Panc1 (cell line): ENCODE measurements around the gene RFTN1.

Experiments
- SIN3A ChIP-seq: IDR thresholded peaks from 2 replicates; pipeline ENCODE4 v1.6.1; 2012; ENCODE audit warnings: low read depth, mild to moderate bottlenecking, low read length, moderate library complexity, borderline replicate concordance; ENCODE audit not compliant: insufficient read depth
- TF ChIP-seq, protein P1 (sequence below): fragments of 450-650 bp; IDR thresholded peaks from 2 replicates; pipeline ENCODE4 v1.5.1; 2017; ENCODE audit warnings: mild to moderate bottlenecking
- TF ChIP-seq, protein P2 (sequence below), 2 experiments: IDR thresholded peaks; 2 replicates each; pipeline ENCODE4 v1.6.1; 2011 to 2012; ENCODE audit warnings: low read depth in 2 of 2, control low read depth in 1 of 2, low read length in 1 of 2, mild to moderate bottlenecking in 1 of 2, moderate library complexity in 1 of 2; ENCODE audit not compliant: insufficient read depth in 1 of 2

- TF ChIP-seq, protein P1, sequence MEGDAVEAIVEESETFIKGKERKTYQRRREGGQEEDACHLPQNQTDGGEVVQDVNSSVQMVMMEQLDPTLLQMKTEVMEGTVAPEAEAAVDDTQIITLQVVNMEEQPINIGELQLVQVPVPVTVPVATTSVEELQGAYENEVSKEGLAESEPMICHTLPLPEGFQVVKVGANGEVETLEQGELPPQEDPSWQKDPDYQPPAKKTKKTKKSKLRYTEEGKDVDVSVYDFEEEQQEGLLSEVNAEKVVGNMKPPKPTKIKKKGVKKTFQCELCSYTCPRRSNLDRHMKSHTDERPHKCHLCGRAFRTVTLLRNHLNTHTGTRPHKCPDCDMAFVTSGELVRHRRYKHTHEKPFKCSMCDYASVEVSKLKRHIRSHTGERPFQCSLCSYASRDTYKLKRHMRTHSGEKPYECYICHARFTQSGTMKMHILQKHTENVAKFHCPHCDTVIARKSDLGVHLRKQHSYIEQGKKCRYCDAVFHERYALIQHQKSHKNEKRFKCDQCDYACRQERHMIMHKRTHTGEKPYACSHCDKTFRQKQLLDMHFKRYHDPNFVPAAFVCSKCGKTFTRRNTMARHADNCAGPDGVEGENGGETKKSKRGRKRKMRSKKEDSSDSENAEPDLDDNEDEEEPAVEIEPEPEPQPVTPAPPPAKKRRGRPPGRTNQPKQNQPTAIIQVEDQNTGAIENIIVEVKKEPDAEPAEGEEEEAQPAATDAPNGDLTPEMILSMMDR = no peak
- TF ChIP-seq, protein P2, sequence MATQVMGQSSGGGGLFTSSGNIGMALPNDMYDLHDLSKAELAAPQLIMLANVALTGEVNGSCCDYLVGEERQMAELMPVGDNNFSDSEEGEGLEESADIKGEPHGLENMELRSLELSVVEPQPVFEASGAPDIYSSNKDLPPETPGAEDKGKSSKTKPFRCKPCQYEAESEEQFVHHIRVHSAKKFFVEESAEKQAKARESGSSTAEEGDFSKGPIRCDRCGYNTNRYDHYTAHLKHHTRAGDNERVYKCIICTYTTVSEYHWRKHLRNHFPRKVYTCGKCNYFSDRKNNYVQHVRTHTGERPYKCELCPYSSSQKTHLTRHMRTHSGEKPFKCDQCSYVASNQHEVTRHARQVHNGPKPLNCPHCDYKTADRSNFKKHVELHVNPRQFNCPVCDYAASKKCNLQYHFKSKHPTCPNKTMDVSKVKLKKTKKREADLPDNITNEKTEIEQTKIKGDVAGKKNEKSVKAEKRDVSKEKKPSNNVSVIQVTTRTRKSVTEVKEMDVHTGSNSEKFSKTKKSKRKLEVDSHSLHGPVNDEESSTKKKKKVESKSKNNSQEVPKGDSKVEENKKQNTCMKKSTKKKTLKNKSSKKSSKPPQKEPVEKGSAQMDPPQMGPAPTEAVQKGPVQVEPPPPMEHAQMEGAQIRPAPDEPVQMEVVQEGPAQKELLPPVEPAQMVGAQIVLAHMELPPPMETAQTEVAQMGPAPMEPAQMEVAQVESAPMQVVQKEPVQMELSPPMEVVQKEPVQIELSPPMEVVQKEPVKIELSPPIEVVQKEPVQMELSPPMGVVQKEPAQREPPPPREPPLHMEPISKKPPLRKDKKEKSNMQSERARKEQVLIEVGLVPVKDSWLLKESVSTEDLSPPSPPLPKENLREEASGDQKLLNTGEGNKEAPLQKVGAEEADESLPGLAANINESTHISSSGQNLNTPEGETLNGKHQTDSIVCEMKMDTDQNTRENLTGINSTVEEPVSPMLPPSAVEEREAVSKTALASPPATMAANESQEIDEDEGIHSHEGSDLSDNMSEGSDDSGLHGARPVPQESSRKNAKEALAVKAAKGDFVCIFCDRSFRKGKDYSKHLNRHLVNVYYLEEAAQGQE (IDR thresholded peaks at IDR 0.05; ENCODE audit: insufficient read depth in 1 of 2, low read depth in 2 of 2, low read length in 1 of 2) = no peak
- no peak for TF ChIP-seq SIN3A
Observed at GRCh38 chr3:16406579-16406978, 106.9 kb downstream of the RFTN1 start.
